ENCODE measurements around the gene GATA3.

Gene GATA3

DNA sequence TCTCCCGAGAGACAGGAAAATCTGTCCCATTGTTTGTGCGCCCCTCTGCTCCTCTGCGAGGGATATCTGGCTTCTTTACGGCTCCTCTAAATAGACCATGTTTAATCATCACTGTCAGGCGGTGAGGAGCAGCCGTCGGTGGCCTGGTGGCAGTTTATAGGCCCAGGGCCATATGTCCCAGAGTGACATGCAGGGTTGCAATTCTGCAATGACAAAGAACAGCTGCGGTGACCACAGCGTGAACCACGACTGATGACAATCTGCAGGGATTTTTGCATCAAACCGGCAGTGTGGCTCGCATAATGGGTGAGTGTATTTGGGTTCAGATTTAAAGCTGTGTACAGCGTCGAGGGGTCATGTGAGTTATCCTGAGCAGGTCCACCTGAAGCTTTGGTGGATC is 41.5 kb downstream of the GATA3 start:
- no peaks in the 10 kb centered on the region for H3K9me3 ChIP-seq (ENCODE audit: control insufficient read depth, low read length)
- H3K4me3 ChIP-seq (ENCODE audit: insufficient read depth in 1 of 2, low read depth in 1 of 2, low read length in 2 of 2): no peak overlapping the region
- no peak overlapping the region for H2AFZ ChIP-seq (ENCODE audit: low read depth, low read length)
- H3K36me3 ChIP-seq (ENCODE audit: control insufficient read depth in 1 of 2, insufficient read depth in 2 of 2, low read depth in 1 of 2, low read length in 2 of 2): no peaks in the 10 kb centered on the region
- H4K91ac ChIP-seq (ENCODE audit: low read length): no peak overlapping the region
- H3K4me2 ChIP-seq (ENCODE audit: low read length, poor library complexity, severe bottlenecking): no peak overlapping the region
- H3K23ac ChIP-seq (ENCODE audit: low read length in 2 of 2): no peak overlapping the region
- H2BK12ac ChIP-seq (ENCODE audit: low read length in 2 of 2): no peak overlapping the region
- H2BK15ac ChIP-seq (ENCODE audit: low read depth, poor library complexity, severe bottlenecking): no peak overlapping the region
- H3K4ac ChIP-seq (ENCODE audit: low read depth in 1 of 2, low read length in 2 of 2): no peak overlapping the region
- no peaks in the 10 kb centered on the region for H3K79me1 ChIP-seq (replicated peaks; ENCODE audit: low read length, poor library complexity, severe bottlenecking)
- no peak overlapping the region for H3K27ac ChIP-seq (ENCODE audit: low read length, poor library complexity, severe bottlenecking)
- H2BK120ac ChIP-seq (ENCODE audit: low read depth, low read length): no peak overlapping the region
- no peak overlapping the region for H2AK5ac ChIP-seq (ENCODE audit: low read length, severe bottlenecking)
- H3K14ac ChIP-seq (ENCODE audit: low read length in 2 of 2): no peak overlapping the region
- H2BK5ac ChIP-seq (ENCODE audit: low read depth, low read length, poor library complexity, severe bottlenecking): no peak overlapping the region
- H4K8ac ChIP-seq (ENCODE audit: low read length): no peak overlapping the region
- no peak overlapping the region for H3K18ac ChIP-seq (ENCODE audit: low read depth in 1 of 2, low read length in 2 of 2)
- H3K27me3 ChIP-seq (ENCODE audit: control insufficient read depth in 1 of 2, insufficient read depth in 1 of 2, low read length in 2 of 2): no peaks in the 10 kb centered on the region
- no peak for DNase-seq
- 36% methylated on average over 14 of the region's 14 CpGs for WGBS
- no peaks in the 10 kb centered on the region for H3K4me1 ChIP-seq (ENCODE audit: control insufficient read depth, insufficient read depth, low read depth, low read length)
- no peak overlapping the region for H3K9ac ChIP-seq (ENCODE audit: low read length)

DNA sequence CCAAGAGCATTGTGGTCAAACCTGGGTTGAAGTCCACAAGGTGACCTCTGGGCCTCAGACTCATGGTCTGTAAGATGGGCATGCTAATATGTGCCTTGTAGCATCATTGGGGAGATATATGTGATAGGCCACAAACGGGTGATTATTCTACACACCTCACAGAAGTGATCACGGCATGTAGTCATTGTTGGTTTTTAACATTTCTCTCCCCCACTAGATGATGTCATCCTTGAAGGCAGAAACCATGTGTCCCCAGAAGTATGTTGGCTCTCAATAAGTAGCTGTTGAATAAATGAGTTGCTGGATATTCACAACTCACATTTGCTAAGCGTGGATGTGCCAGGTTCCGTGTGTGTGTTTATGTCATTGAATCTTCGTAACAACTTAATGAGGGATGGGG is 42.4 kb downstream of the GATA3 start:
- Histone ChIP-seq H3K4me2 (ENCODE audit: low read length, poor library complexity, severe bottlenecking) (no peak overlapping the region), H3K27ac (ENCODE audit: low read length, poor library complexity, severe bottlenecking) (no peak overlapping the region), H3K9me3 (ENCODE audit: control insufficient read depth, low read length) (no peaks in the 10 kb centered on the region), H3K4me1 (ENCODE audit: control insufficient read depth, insufficient read depth, low read depth, low read length) (no peaks in the 10 kb centered on the region), H2BK12ac (ENCODE audit: low read length in 2 of 2) (no peak overlapping the region), H3K9ac (ENCODE audit: low read length) (no peak overlapping the region), H3K4ac (ENCODE audit: low read depth in 1 of 2, low read length in 2 of 2) (no peak overlapping the region), H4K8ac (ENCODE audit: low read length) (no peak overlapping the region), H3K4me3 (ENCODE audit: insufficient read depth in 1 of 2, low read depth in 1 of 2, low read length in 2 of 2) (no peak overlapping the region), H3K14ac (ENCODE audit: low read length in 2 of 2) (no peak overlapping the region), H2BK120ac (ENCODE audit: low read depth, low read length) (no peak overlapping the region), H3K27me3 (ENCODE audit: control insufficient read depth in 1 of 2, insufficient read depth in 1 of 2, low read length in 2 of 2) (no peaks in the 10 kb centered on the region), H2AK5ac (ENCODE audit: low read length, severe bottlenecking) (no peak overlapping the region), H3K79me1 (replicated peaks; ENCODE audit: low read length, poor library complexity, severe bottlenecking) (no peaks in the 10 kb centered on the region), H3K36me3 (ENCODE audit: control insufficient read depth in 1 of 2, insufficient read depth in 2 of 2, low read depth in 1 of 2, low read length in 2 of 2) (no peaks in the 10 kb centered on the region), H2BK5ac (ENCODE audit: low read depth, low read length, poor library complexity, severe bottlenecking) (no peak overlapping the region), H3K23ac (ENCODE audit: low read length in 2 of 2) (no peak overlapping the region), H2BK15ac (ENCODE audit: low read depth, poor library complexity, severe bottlenecking) (no peak overlapping the region), H4K91ac (ENCODE audit: low read length) (no peak overlapping the region), H2AFZ (ENCODE audit: low read depth, low read length) (no peak overlapping the region), H3K18ac (ENCODE audit: low read depth in 1 of 2, low read length in 2 of 2) (no peak overlapping the region)
- WGBS: 80% methylated on average over 1 of the region's 5 CpGs
- DNase-seq: no peak

DNA sequence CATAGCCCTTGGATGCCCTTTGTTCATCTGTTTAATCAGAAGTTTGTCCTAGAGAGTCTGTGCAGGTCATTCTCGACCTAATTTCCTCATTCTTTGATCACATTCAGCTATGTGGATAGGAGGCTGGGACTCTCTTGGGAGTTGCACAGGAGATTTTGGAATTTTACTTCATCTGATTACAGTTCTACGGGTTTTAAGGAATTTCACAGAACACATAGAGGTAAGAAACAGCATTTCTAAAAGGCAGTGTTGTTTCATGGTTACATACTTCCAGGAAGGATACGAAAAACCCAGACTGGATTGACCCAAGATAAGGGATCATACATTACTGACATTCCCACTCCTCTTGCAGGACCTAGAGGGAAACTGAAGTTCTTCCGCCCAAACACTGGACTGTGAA is 45.9 kb downstream of the GATA3 start:
- Histone ChIP-seq H3K9ac (ENCODE audit: low read length) (no peak overlapping the region), H3K36me3 (ENCODE audit: control insufficient read depth in 1 of 2, insufficient read depth in 2 of 2, low read depth in 1 of 2, low read length in 2 of 2) (no peaks in the 10 kb centered on the region), H3K4me2 (ENCODE audit: low read length, poor library complexity, severe bottlenecking) (no peak overlapping the region), H3K4me3 (ENCODE audit: insufficient read depth in 1 of 2, low read depth in 1 of 2, low read length in 2 of 2) (no peak overlapping the region), H3K4me1 (ENCODE audit: control insufficient read depth, insufficient read depth, low read depth, low read length) (no peaks in the 10 kb centered on the region), H2AFZ (ENCODE audit: low read depth, low read length) (no peak overlapping the region), H3K27me3 (ENCODE audit: control insufficient read depth in 1 of 2, insufficient read depth in 1 of 2, low read length in 2 of 2) (peaks cover 0 to 6% of the 10 kb centered on the region in 2 experiments), H3K14ac (ENCODE audit: low read length in 2 of 2) (no peak overlapping the region), H3K27ac (ENCODE audit: low read length, poor library complexity, severe bottlenecking) (no peak overlapping the region), H3K9me3 (ENCODE audit: control insufficient read depth, low read length) (no peaks in the 10 kb centered on the region), H3K23ac (ENCODE audit: low read length in 2 of 2) (no peak overlapping the region), H2BK15ac (ENCODE audit: low read depth, poor library complexity, severe bottlenecking) (no peak overlapping the region), H2BK5ac (ENCODE audit: low read depth, low read length, poor library complexity, severe bottlenecking) (no peak overlapping the region), H2BK12ac (ENCODE audit: low read length in 2 of 2) (no peak overlapping the region), H4K8ac (ENCODE audit: low read length) (no peak overlapping the region), H2AK5ac (ENCODE audit: low read length, severe bottlenecking) (no peak overlapping the region), H3K18ac (ENCODE audit: low read depth in 1 of 2, low read length in 2 of 2) (no peak overlapping the region), H4K91ac (ENCODE audit: low read length) (no peak overlapping the region), H2BK120ac (ENCODE audit: low read depth, low read length) (no peak overlapping the region), H3K4ac (ENCODE audit: low read depth in 1 of 2, low read length in 2 of 2) (no peak overlapping the region), H3K79me1 (replicated peaks; ENCODE audit: low read length, poor library complexity, severe bottlenecking) (no peaks in the 10 kb centered on the region)
- DNase-seq: no peak
- 96% methylated on average over 2 of the region's 4 CpGs for WGBS

GRCh38 chr10:8102708-8103401 is 48.4 kb downstream of the GATA3 start:
- H2BK15ac ChIP-seq (ENCODE audit: low read depth, poor library complexity, severe bottlenecking): no peak overlapping the region
- H2BK5ac ChIP-seq (ENCODE audit: low read depth, low read length, poor library complexity, severe bottlenecking): no peak overlapping the region
- no peak overlapping the region for H3K23ac ChIP-seq (ENCODE audit: low read length in 2 of 2)
- DNase-seq: no peak
- no peak overlapping the region for H4K91ac ChIP-seq (ENCODE audit: low read length)
- H2BK12ac ChIP-seq (ENCODE audit: low read length in 2 of 2): no peak overlapping the region
- no peak overlapping the region for H3K14ac ChIP-seq (ENCODE audit: low read length in 2 of 2)
- no peak overlapping the region for H2BK120ac ChIP-seq (ENCODE audit: low read depth, low read length)
- no peak overlapping the region for H2AK5ac ChIP-seq (ENCODE audit: low read length, severe bottlenecking)
- H3K36me3 ChIP-seq (ENCODE audit: control insufficient read depth in 1 of 2, insufficient read depth in 2 of 2, low read depth in 1 of 2, low read length in 2 of 2): no peaks in the 10 kb centered on the region
- no peak overlapping the region for H3K18ac ChIP-seq (ENCODE audit: low read depth in 1 of 2, low read length in 2 of 2)
- no peaks in the 10 kb centered on the region for H3K79me1 ChIP-seq (replicated peaks; ENCODE audit: low read length, poor library complexity, severe bottlenecking)
- no peak overlapping the region for H3K4me3 ChIP-seq (ENCODE audit: insufficient read depth in 1 of 2, low read depth in 1 of 2, low read length in 2 of 2)
- H3K9ac ChIP-seq (ENCODE audit: low read length): no peak overlapping the region
- H3K27me3 ChIP-seq (ENCODE audit: control insufficient read depth in 1 of 2, insufficient read depth in 1 of 2, low read length in 2 of 2): peaks cover 0 to 6% of the 10 kb centered on the region in 2 experiments
- H3K27ac ChIP-seq (ENCODE audit: low read length, poor library complexity, severe bottlenecking): no peak overlapping the region
- 29% methylated on average over 13 of the region's 13 CpGs for WGBS
- no peak overlapping the region for H4K8ac ChIP-seq (ENCODE audit: low read length)
- H3K9me3 ChIP-seq (ENCODE audit: control insufficient read depth, low read length): no peaks in the 10 kb centered on the region
- H3K4me1 ChIP-seq (ENCODE audit: control insufficient read depth, insufficient read depth, low read depth, low read length): no peaks in the 10 kb centered on the region
- no peak overlapping the region for H3K4me2 ChIP-seq (ENCODE audit: low read length, poor library complexity, severe bottlenecking)
- no peak overlapping the region for H2AFZ ChIP-seq (ENCODE audit: low read depth, low read length)
- no peak overlapping the region for H3K4ac ChIP-seq (ENCODE audit: low read depth in 1 of 2, low read length in 2 of 2)

All from mesenchymal stem cell (in vitro differentiated cells and primary cell).